Activated CD4-positive, alpha-beta T cell treated with anti-CD3 and anti-CD28 coated beads, Interleukin-10, Interleukin-2, amounts not matched to agents 100 ng/mL and 50 ng/mL, durations not matched to agents 16 hours and 8 hours (primary cell): Measurements from ENCODE around the gene PTCD1.
A peak's percentile ranks its signal among the peaks of the same experiment; 100 is the strongest.

Experiments
- DNase-seq: peaks from one replicate; pipeline ENCODE4 v3.0.0-alpha.2; 2020

PTCD1 gene, protein sequence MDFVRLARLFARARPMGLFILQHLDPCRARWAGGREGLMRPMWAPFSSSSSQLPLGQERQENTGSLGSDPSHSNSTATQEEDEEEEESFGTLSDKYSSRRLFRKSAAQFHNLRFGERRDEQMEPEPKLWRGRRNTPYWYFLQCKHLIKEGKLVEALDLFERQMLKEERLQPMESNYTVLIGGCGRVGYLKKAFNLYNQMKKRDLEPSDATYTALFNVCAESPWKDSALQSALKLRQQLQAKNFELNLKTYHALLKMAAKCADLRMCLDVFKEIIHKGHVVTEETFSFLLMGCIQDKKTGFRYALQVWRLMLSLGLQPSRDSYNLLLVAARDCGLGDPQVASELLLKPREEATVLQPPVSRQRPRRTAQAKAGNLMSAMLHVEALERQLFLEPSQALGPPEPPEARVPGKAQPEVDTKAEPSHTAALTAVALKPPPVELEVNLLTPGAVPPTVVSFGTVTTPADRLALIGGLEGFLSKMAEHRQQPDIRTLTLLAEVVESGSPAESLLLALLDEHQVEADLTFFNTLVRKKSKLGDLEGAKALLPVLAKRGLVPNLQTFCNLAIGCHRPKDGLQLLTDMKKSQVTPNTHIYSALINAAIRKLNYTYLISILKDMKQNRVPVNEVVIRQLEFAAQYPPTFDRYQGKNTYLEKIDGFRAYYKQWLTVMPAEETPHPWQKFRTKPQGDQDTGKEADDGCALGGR

DNA sequence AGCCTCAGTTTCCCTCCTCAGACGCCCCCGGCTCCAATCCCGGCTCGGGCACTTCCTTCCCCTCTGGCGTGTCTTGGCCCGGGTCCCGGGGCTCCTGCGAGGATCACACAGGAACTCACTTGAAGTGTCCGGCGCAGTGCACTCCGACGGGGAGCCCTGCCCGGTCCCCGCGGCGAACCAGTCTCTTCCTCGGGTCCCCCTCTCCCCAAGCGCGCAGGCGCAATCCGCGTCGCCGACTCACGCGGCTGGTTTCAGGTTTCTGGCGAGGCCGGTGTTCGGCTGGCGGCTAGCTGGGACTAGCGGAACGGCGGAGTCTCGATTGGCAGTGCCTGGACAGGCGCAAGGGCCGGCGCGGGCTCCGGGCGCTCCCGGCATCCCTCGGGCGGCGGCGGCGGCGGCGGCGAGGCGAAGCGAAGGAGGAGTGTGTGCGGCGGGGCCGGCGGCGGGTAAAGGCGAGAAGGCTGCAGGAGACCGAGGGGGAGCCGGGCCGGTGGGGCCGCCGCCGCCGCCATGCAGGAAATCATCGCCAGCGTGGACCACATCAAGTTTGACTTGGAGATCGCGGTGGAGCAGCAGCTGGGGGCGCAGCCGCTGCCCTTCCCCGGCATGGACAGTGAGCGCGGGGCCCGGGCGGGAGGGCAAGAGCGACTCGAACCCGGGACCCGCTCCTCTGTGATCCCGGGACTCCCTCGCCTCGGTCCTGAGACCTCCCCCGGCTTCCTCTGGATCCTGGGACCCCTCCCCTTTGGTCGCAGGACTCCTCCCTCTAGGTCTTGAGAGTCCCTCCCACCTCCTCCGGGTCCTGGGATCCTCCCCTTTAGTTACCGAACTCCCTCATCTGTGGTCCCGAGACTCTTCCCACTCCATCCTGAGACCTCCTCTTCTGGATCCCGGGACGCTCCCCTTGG is at the start of gene PTCD1, which contains the start of gene CPSF4:
Gene PTCD1, minus strand, starts transcription at position 226 of the 908 bp plus-strand sequence. CDS start 3,556 bp downstream, outside the sequence.
Gene CPSF4, plus strand, starts transcription at position 371 of the 908 bp plus-strand sequence. Its CDS starts 140 bp downstream, at position 511.
- DNase-seq = peak; percentile 98

DNA sequence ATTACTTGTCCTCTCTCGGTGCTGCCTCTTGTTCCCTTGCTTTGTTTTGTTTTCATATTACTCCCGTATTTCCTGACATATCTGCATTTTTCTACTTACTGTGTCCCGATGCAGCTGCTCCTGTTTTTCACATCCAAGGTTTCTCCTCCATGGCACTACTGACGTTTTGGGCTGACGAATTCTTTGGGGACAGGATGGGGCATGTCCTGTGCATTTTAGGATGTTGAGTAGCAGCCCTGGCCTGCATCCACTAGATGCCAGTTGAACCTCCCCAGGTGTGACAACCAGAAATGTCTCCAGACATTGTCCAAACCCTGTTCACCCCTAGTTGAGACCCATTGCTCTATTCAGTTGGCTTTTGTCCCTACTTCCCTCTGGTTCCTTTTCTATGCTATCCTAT is 46.5 kb upstream of the PTCD1 start:
- DNase-seq = no peak

DNA sequence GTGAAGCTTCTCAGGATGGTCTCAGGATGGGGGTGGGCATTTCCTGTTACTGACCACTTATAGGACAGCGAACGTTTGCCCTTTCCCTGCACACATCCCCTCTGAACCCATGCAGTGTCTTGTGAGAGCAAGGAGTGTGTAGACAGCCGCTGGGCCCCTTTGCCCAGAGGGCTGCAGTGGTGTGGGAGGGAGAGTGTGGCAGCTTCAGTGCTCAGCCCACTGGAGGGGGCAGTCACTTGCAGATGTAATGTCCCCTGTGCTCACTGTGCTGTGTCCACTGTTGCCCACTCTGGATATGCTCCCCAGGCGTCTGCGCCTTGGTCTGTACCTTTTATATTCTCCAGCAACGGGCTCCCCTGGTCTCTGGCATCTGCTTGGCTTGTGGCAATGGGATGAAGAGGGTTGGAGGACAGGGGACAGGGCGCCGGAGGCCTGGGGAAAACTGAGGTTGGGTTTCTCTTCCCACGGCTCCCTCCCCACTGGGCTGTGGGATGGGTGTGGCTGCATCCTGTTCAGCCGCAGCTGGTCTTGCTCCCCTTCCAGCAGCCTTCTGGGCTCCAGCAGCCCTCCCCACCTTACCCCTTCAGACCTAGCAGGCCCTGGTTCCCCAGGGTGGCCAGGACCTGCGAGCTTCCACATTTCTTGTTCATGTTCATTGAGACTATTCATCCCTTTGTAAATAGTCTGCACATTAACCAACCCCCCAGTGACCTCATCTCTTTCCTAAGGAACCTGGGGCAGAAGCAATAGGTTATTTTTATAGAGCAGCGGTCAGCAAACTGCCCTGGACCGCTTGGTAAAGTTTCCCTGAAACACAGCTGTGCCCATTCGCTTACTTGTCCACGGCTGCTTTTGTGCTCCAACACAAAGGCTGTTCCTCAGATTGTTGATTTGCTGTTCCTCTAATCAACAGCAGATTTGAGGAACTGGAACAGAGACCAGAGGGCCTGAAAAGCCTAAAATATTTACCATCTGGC is 40.2 kb upstream of the PTCD1 start:
- DNase-seq = no peak

DNA sequence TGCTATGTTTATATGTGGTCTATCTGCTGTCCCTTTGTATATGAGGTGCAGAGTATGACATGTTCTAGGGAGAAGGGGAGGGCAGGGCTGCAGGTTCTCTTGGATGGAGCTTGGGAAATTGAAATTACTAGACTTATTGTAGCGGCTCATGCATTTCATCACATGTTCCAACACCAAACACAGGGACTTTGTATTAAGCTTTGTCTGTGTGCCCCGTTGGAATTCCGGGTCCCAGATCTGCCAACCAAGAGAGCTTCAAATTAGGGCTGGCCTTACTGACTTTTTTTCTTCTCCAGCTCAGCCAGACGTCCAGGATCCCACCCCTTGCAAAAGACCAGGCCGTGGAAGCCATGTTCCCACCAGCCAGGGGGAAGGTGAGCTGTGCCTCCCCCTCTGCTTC is 37.5 kb upstream of the PTCD1 start:
- DNase-seq = no peak

DNA sequence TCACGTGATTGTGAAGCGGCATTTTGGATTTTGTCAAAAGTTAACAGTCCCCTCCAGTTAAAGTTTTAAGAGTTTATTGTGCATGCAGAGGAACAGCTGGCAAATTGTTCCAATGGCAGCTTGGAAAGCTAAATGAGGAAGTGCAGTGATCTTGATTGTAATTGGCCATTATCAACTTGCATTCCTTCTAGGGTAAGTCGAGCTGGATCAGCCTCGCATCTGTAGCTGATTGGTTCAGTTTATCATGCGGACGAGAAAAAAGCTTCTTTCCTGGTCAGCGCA is 34.7 kb upstream of the PTCD1 start:
- DNase-seq = peak; percentile 67

DNA sequence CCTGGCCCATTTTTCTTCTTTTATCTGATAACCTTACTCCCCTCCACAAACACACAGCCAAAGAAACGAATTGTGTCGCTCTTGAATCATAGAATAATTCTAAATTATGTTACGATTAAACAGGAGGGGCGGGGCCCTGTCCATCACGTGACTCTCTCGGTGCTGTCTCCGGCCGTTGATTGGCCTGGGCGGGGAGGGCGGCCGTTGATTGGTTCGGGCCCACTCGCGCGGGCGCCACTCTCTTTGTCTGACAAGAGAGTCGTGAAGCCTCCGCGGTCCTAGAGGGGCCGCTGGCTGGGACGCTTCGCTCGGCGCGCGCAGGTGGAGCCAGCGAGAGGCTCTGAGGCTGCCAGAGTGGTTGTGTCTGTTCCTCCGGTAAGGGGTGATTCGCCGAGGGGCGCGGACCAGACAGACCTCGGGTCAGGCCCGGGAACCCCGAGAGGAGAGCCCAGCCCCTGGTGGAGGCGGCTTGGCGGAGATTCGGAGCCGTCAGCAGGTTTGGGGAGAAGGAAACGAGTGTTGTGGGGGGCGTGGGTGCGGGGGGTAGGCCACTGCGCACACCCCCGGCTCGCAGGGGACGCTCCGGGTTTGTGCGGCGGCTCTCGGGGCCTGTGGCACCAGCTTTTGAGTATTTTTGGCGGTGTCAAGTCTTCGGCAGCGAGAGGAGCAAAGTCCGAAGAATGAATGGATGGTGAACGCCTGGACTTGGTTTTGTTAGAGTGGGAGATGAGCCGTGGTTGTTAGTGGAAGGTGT is 34.1 kb upstream of the PTCD1 start, which contains the start of gene ZNF789:
Gene ZNF789, plus strand, starts transcription at position 330 of the 754 bp plus-strand sequence. CDS start 3,567 bp downstream, outside the sequence.
- peak; percentile 99 for DNase-seq

DNA sequence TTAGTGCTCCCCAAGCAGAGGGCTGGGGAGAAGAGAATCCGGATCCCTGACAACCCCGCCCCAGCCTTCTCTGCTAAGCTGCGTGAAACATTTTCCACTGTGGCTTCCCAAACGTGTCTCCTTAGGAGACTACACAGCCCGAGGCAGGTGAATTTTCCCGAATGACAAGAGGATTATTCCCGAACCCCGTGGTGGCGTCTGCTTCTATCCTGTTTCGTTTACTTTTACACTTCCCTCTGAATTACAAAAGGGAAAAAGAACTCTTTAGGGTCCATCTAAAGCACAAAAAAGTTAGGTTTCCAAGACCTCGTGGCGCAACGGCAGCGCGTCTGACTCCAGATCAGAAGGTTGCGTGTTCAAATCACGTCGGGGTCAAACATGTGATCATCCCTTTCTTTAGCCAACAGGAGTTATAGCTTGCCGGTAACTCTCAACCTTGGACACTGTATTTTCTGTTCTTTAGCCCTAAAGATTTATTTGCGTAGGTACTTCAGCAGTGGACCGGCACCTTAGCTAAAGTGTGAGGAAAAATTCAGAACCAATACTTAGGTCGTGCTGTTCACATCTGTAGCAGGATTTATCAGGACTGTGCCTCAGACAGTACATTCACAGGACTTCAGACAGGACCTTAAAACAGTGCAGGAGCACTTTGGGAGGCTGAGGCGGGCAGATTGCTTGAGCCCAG is 30.9 kb upstream of the PTCD1 start:
- DNase-seq = no peak

DNA sequence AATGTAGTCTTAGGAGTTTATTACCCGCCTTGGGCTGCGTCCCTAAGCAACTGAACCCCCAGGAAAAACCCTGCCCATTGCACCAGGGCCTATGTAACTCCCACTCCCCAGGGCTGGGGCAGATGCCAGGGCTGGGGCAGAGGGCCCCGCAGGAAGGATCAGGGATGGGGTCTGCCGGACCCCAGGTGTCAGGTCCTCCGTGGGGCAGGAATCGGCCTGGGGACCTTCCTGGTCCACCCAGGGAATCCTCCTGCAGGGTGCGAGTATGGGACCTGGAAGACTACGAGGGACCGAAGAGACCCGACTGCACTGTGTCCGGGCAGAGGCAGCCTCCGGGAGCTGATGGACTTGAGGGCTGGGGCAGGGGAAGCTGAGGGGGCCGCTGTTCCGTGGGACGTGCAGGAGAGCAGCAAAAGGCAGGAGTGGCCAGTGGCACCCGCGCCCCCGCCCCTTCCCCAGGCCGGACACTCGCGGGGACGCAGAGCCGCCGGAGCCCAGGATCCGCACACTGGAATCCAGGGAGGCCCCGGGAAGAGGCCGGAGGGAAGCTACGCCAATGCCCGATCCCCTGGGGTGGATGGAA is 29.8 kb upstream of the PTCD1 start:
- no peak for DNase-seq

DNA sequence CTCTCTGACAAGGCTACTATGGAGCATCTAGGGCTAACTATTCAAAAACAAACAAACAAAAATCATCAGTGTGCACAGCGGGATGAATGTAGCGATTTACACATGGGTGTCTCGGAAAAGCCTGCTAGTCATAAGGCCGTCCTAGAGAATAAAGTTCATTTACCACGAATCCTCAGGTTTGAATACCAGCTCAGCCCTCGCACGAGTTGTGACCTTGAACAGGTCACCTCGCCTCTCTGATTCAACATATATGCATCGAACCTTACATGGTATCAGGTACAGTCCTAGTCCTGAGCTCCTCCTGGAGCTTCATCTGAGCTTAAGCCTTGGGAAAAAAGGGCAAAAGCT is 26.8 kb upstream of the PTCD1 start:
- no peak for DNase-seq

DNA sequence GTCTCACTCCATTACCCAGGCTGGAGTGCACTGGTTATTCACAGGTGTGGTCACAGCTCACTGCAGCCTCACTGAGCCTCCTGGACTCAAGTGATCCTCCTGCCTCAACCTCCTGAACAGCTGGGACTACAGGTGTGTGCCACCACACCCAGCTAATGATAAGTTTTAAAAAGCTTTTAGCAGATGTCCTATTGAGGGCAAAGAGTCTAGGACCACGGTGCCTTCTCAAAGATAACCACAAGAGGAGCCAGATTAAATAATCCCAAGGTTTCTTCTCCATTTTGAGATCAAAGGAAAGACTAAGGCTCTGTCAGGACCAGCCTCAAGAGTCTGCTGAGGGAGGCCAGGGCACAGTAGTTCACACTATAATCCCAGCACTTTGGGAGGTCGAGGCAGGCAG is 22.6 kb upstream of the PTCD1 start:
- no peak for DNase-seq

DNA sequence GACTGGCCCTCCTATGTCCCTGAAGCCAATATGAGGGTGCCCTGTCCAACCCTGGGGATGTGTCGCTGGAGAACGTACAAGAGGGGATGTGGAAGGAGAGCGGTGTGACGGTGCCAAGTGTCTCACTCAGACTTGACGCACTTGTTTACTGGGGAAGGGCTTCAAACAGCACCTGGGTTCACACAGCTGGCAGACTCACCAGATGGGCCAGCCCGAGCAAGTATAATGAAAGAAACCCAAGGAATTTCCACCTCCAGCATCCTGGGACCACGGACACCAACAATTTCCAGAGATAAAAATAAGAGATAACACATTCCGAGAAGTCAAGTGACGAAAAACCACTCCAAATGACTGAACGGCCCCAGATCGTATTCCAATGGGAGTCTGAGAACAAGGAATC is 22.1 kb upstream of the PTCD1 start:
- no peak for DNase-seq

DNA sequence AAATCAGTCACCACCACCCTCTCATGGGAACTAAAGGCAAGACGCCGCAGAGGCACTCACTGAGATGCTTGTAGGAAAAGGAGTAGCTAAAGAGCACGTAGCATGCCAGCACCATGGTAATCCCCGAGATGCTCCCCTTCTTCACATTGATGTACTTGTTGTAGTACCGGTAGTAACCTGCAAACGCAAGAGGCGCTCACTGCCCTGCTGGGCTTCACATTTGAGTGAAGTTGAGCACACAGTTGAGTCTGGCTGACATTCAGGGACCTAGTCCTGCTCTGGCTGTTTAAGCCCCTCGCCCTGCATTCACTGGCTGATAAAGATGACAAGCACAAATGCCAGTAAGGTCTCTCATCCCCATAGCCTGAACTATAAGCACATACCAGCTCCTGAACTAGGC is 20.5 kb upstream of the PTCD1 start:
- DNase-seq = peak; percentile 48

DNA sequence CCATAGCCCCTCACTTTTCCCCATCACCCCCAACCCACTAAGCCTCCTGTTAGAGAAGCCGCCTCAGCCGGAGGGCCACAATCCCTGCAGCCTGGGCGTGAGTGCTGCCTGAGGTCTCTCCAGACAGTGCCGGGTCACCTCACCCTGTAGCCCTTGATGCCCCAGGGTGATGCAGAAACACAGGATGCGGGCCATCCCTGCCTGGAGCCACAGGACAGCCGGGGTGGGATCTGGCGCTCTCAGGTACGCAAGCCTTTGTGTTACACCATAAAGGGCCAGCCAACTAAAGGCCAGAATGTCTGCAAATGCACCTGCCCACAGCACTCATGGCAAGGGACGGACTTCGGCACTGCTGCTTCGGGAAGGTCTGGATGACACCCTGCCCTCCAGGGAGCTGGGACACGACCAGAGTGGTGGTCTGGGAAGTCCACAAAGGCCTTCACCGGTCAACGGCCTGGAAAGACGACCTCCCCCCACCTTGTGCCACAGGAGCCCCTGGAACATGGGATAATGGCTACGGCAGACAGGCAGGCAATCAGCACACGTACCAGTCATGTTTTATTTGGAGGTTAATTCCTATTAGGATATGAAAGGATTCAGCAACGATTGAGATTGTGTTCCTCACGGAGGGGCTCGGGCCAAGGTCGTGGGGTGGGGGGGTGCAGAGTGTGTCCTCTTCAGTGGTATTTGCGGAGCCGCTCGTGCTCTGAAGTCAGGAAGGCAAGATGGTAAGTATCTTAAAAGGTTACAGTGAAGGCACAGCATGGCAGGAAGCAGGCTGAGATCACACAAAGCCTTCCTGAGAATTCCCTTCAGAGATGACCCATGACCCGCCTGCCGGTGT is 19.3 kb upstream of the PTCD1 start:
- no peak for DNase-seq

DNA sequence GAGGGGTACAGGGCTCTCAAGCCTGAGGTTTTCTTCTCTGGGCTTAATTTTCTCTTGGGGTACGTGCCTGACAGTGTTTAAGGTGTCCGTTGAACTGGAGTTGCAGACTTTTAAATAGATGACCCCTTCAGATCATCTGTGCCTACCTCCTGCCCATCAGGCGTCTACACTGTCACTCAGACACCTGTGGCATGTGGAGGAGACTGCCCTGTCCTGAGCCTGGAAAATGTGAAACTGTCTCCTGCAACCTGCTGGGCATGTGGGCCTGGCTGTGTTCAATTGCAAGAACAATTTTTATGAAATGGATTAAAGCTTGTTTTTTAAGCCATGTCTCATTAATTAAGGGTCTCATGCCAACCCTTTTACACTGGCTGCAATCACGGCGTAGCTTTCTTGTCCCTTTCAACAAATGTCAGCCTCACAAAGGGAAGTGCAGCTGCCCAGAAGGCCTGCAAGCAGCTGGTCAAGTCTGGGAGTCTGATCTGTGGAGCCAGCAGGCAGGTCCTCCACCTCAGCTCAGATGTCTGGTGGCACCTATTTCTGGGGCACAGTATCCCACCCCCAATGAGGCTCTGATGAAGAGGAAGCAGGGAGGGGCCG is 18.6 kb upstream of the PTCD1 start:
- DNase-seq = no peak

DNA sequence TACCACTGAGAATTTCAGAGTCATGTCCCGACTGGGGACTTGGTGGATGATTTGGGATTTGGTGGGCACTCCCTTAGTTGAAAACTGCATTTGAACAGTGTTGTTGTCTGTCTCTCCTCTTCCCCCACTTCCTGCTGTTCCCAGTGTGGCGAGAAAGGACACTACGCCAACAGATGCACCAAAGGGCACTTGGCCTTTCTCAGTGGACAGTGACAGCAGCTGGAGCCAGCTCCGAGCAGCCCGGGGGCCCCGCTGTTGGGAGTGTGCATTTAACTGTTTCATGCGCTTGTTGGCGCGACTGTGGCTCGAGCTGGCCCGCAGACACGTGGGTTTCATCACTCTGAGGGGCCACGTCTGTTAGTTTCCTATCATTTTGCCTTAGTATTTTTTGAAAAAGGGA is 17.7 kb upstream of the PTCD1 start:
- no peak for DNase-seq

DNA sequence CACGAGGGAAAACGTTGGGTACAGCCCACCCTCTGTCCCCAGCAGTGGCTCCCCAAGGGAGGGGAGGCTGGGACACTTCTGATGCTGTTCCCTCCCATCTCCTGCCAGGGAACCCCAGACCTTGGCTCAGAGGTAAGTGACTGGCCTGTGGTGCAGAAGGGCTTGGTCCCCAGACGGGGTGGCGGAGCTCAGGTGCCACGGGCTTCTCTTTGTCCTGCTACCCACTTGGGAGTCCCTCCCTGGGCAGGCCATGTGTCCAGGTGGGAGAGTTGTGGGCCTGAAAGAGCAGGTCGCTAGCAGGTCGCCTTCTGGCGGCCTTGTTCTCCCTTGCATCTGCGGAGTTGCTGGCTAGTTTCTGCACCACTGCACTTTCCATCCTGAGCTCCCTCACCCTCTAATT is 17.3 kb upstream of the PTCD1 start:
- DNase-seq = no peak

DNA sequence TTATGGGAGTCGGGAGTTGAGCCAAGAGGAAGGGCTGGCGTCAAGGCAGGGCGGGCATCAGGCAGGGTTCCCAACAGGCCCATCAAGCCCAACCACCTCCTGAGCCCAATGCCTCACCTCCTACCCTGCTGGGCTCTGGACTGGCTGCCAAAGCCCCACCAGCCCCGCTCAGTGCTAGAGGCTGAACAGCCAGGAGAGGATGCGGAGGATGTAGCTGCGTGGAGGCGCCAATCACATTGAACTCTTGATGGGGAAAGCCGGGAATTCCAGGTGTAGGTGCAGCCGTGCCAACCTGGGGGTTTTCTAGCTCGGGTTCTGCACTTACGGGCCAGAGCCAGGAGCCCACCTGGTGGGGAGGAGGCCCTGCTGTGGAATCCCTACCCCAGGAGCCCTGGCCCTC is 14.5 kb upstream of the PTCD1 start:
- no peak for DNase-seq

DNA sequence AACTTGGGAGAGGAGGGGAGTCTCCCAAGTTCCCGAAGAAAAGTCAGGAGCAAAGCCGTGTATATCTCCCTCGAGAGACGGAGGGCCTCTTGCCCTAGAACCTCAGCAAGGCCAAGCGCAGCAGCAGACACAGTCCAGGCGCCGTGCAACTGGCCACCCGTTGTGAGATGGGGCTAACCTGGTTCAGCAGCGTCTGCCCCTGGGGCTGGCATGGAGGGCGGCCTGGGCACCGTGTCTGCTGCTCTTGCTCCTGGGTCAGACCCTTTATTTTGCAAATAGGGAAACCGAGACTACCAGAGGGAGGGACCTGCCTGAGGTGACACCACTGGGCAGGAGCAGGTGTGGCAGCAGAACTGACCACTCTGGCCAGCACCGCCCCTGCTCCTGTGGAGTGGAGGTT is 13.9 kb upstream of the PTCD1 start:
- no peak for DNase-seq

DNA sequence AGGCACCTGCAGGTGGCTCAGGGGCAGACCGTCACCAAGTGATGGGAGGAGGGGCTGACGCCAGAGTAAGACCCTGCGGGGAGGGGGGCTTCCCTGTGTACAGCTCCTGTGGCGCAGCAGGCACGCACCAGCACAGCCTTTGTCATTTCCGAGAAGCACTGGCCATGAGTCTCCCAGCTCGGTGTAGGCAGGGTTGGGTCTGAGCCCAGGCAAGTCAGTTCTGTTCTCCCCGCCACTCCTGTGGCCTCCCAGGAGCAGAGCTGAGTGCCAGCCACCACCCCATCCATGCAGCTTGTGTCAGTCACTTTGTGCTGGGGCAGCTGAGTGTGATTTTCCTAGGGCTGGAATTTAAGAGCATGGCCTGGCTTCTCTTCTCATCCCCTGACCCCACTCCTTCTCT is 13.3 kb upstream of the PTCD1 start:
- no peak for DNase-seq
